H9 (cell line): Measurements from ENCODE around the gene VSX1. TPM values are rescaled to one million over a fixed set of nuclear protein-coding genes. Genes with fewer than 3 reads are reported as not detected.

Source experiments
- DNase-seq: peaks from one replicate; pipeline ENCODE4 v3.0.0-alpha.2; 2017
- H2AFZ ChIP-seq: one replicate; pipeline ENCODE4 v1.6.1; 2013; ENCODE audit warnings: mild to moderate bottlenecking, low read length, control low read depth, moderate library complexity
- H2AK5ac ChIP-seq: 2 replicates; pipeline ENCODE4 v1.6.1; 2013; ENCODE audit warnings: low read length, control low read depth, mixed read lengths; ENCODE audit not compliant: insufficient read length
- H2BK120ac ChIP-seq: one replicate; pipeline ENCODE4 v1.6.1; 2013; ENCODE audit warnings: low read depth, mild to moderate bottlenecking, low read length, control low read depth, inconsistent platforms; ENCODE audit not compliant: poor library complexity, severe bottlenecking
- H2BK12ac ChIP-seq: 2 replicates; pipeline ENCODE4 v1.6.1; 2013; ENCODE audit warnings: low read length, control low read depth, mixed read lengths, low read depth; ENCODE audit not compliant: insufficient read length
- H2BK15ac ChIP-seq: 2 replicates; pipeline ENCODE4 v1.6.1; 2013; ENCODE audit warnings: low read depth, low read length, control low read depth
- H2BK20ac ChIP-seq: one replicate; pipeline ENCODE4 v1.6.1; 2013; ENCODE audit warnings: low read depth, mild to moderate bottlenecking, low read length, control low read depth, inconsistent platforms; ENCODE audit not compliant: poor library complexity, severe bottlenecking
- H2BK5ac ChIP-seq: 2 replicates; pipeline ENCODE4 v1.6.1; 2013; ENCODE audit warnings: low read length, control low read depth, mixed read lengths; ENCODE audit not compliant: insufficient read length
- H3K14ac ChIP-seq: 2 replicates; pipeline ENCODE4 v1.6.1; 2013; ENCODE audit warnings: low read length, control low read depth; ENCODE audit not compliant: insufficient read depth
- H3K18ac ChIP-seq: 2 replicates; pipeline ENCODE4 v1.6.1; 2013; ENCODE audit warnings: low read depth, mild to moderate bottlenecking, mixed read lengths, low read length, control low read depth; ENCODE audit not compliant: insufficient read length
- H3K23ac ChIP-seq: 2 replicates; pipeline ENCODE4 v1.6.1; 2013; ENCODE audit warnings: low read length, control low read depth, mixed read lengths, low read depth; ENCODE audit not compliant: insufficient read length
- H3K23me2 ChIP-seq: 2 replicates; pipeline ENCODE4 v1.6.1; 2013; ENCODE audit warnings: low read depth, mild to moderate bottlenecking, mixed read lengths, low read length, control low read depth; ENCODE audit not compliant: insufficient read length, poor library complexity, severe bottlenecking
- H3K27ac ChIP-seq: 2 replicates; pipeline ENCODE4 v1.5.1; 2013; ENCODE audit warnings: low read length, control low read depth, mixed read lengths, low read depth; ENCODE audit not compliant: insufficient read length
- H3K27me3 ChIP-seq: 2 replicates; pipeline ENCODE4 v1.6.1; 2013; ENCODE audit warnings: low read length, control low read depth, inconsistent platforms; ENCODE audit not compliant: insufficient read depth
- H3K4ac ChIP-seq: 2 replicates; pipeline ENCODE4 v1.6.1; 2013; ENCODE audit warnings: low read depth, mild to moderate bottlenecking, control low read depth, inconsistent platforms, low read length, moderate library complexity
- H3K4me1 ChIP-seq: 2 replicates; pipeline ENCODE4 v1.6.1; 2013; ENCODE audit warnings: low read length, control low read depth, inconsistent platforms; ENCODE audit not compliant: insufficient read depth
- H3K4me2 ChIP-seq: 2 replicates; pipeline ENCODE4 v1.6.1; 2013; ENCODE audit warnings: low read length, control low read depth, mixed read lengths; ENCODE audit not compliant: insufficient read length, insufficient read depth
- H3K56ac ChIP-seq: 2 replicates; pipeline ENCODE4 v1.6.1; 2013; ENCODE audit warnings: low read depth, mild to moderate bottlenecking, mixed read lengths, low read length, control low read depth; ENCODE audit not compliant: insufficient read length
- H3K79me1 ChIP-seq: 2 replicates; pipeline ENCODE4 v1.6.1; 2013; ENCODE audit warnings: low read depth, mild to moderate bottlenecking, moderate library complexity, low read length, control low read depth, inconsistent platforms; ENCODE audit not compliant: insufficient read depth, poor library complexity, severe bottlenecking
- H3K79me2 ChIP-seq: 2 replicates; pipeline ENCODE4 v1.6.1; 2013; ENCODE audit warnings: low read length, control low read depth, inconsistent platforms; ENCODE audit not compliant: insufficient read depth
- H3K9ac ChIP-seq: 2 replicates; pipeline ENCODE4 v1.6.1; 2013; ENCODE audit warnings: low read length, control low read depth, mixed read lengths; ENCODE audit not compliant: insufficient read length; ENCODE audit errors: extremely low read depth
- H3K9me3 ChIP-seq: one replicate; pipeline ENCODE4 v1.6.1; 2013; ENCODE audit warnings: low read depth, low read length, inconsistent platforms; ENCODE audit not compliant: control insufficient read depth
- H3T11ph ChIP-seq: one replicate; pipeline ENCODE4 v1.6.1; 2013; ENCODE audit warnings: mild to moderate bottlenecking, low read length, control low read depth, inconsistent platforms
- H4K20me1 ChIP-seq: one replicate; pipeline ENCODE4 v1.6.1; 2013; ENCODE audit not compliant: control insufficient read depth, insufficient read length, insufficient read depth
- H4K5ac ChIP-seq: 2 replicates; pipeline ENCODE4 v1.6.1; 2013; ENCODE audit warnings: low read depth, mild to moderate bottlenecking, mixed read lengths, low read length, control low read depth; ENCODE audit not compliant: insufficient read length
- H4K8ac ChIP-seq: replicated peaks from 2 replicates; pipeline ENCODE4 v1.6.1; 2013; ENCODE audit warnings: low read length, control low read depth, mixed read lengths, low read depth; ENCODE audit not compliant: insufficient read length
- H4K91ac ChIP-seq: 2 replicates; pipeline ENCODE4 v1.6.1; 2013; ENCODE audit warnings: low read depth, mild to moderate bottlenecking, moderate library complexity, mixed read lengths, low read length, control low read depth; ENCODE audit not compliant: insufficient read length
- H3K27ac Mint-ChIP-seq, 3 experiments: 2 replicates in 2 of 3; 3 replicates in 1 of 3; pipeline ENCODE4 v1.8.0; 2020 to 2021; ENCODE audit warnings: mixed read lengths in 3 of 3, mild to moderate bottlenecking in 1 of 3, moderate library complexity in 1 of 3
- H3K27me3 Mint-ChIP-seq: 2 replicates; pipeline ENCODE4 v1.8.0; 2021; ENCODE audit warnings: low read depth, mild to moderate bottlenecking, moderate library complexity, mixed read lengths
- H3K36me3 Mint-ChIP-seq, 3 experiments: 2 replicates in 2 of 3; 3 replicates in 1 of 3; pipeline ENCODE4 v1.8.0; 2020 to 2021; ENCODE audit warnings: low read depth in 3 of 3, mixed read lengths in 3 of 3; ENCODE audit not compliant: insufficient read depth in 1 of 3
- H3K4me1 Mint-ChIP-seq, 2 experiments: 2 replicates each; pipeline ENCODE4 v1.8.0; 2020; ENCODE audit warnings: mixed read lengths in 2 of 2
- H3K4me3 Mint-ChIP-seq, 2 experiments: 2 replicates in 1 of 2; 3 replicates in 1 of 2; pipeline ENCODE4 v1.8.0; 2020 to 2021; ENCODE audit warnings: mild to moderate bottlenecking in 2 of 2, mixed read lengths in 2 of 2, moderate library complexity in 1 of 2
- H3K9me3 Mint-ChIP-seq, 2 experiments: 2 replicates in 1 of 2; 3 replicates in 1 of 2; pipeline ENCODE4 v1.8.0; 2020; ENCODE audit warnings: mild to moderate bottlenecking in 2 of 2, mixed read lengths in 2 of 2, moderate library complexity in 1 of 2
- WGBS: extraction: QIAGEN DNeasy Blood & Tissue Kit; methylation state at CpG from one replicate; pipeline ENCODE4 v1.1.7; 2013; ENCODE audit warnings: missing lambda C conversion rate, low lambda C conversion rate, mixed read lengths; ENCODE audit not compliant: insufficient read length; ENCODE audit errors: extremely low coverage; 5-methylcytosine and 5-hydroxymethylcytosine counted together
- total RNA-seq: library from RNA; stranded (reverse); gene quantifications from 2 replicates; pipeline ENCODE4 v1.2.1, GENCODE V29; 2021
- TF ChIP-seq, protein P1 (sequence below): fragments of 200-600 bp; sonication (generic); conservative IDR thresholded peaks from 3 replicates; pipeline ENCODE4 v1.8.0; 2021; ENCODE audit warnings: antibody characterized with exemption, mild to moderate bottlenecking

The VSX1 gene
- total RNA-seq, 1 experiment from 2014 or later: not detected

DNA sequence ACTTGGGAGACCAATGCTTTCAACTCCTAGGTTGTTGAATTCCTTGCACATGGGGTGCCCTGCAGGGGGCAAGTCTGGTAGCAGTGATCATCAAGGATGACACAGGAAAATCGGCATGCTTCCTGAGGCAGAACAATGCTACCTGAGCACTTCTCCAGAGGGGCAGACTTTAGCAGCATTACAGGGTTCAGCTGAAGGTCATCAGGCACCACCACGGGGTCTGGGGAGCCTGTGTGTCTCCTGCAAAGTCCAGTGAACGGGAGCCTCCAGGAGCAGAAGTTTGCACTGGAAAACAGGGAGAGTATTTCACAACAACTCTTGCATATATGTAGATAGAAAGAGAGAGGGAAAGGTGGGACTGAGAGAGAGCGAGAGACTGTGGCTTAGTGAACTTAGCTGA is 10.2 kb downstream of the VSX1 start:
- H3K18ac ChIP-seq: no peak overlapping the region
- no peak overlapping the region for H2BK12ac ChIP-seq
- no peak overlapping the region for H2BK20ac ChIP-seq
- H3K79me1 ChIP-seq: no peaks in the 10 kb centered on the region
- H4K20me1 ChIP-seq: peaks cover 2% of the 10 kb centered on the region
- no peak overlapping the region for H2BK5ac ChIP-seq
- peaks cover 7 to 8% of the 10 kb centered on the region in 2 experiments for H3K4me1 Mint-ChIP-seq
- H3K27me3 ChIP-seq: no peaks in the 10 kb centered on the region; the same call in 1 of the 2 replicates
- H2BK15ac ChIP-seq: no peak overlapping the region
- no peaks in the 10 kb centered on the region for H3K23me2 ChIP-seq
- no peak overlapping the region for H4K5ac ChIP-seq
- H3K79me2 ChIP-seq: no peaks in the 10 kb centered on the region
- H3K27ac Mint-ChIP-seq: no peak overlapping the region
- H3K9ac ChIP-seq: no peak overlapping the region
- H3K4me3 Mint-ChIP-seq: no peak overlapping the region
- no peaks in the 10 kb centered on the region for H3K36me3 Mint-ChIP-seq
- H2AFZ ChIP-seq: no peak overlapping the region
- no peak overlapping the region for H4K91ac ChIP-seq
- peaks cover 72% of the 10 kb centered on the region for H3K27me3 Mint-ChIP-seq
- H3K4me2 ChIP-seq: no peak overlapping the region
- H3K9me3 ChIP-seq: no peaks in the 10 kb centered on the region
- no peak overlapping the region for H4K8ac ChIP-seq
- no peak overlapping the region for H3K14ac ChIP-seq
- H3K56ac ChIP-seq: no peak overlapping the region
- no peak overlapping the region for H3K27ac ChIP-seq
- no peaks in the 10 kb centered on the region; a peak in 1 of 5 replicates for H3K9me3 Mint-ChIP-seq
- no CpG with 5 or more reads among the region's 4 CpGs for WGBS
- TF ChIP-seq, protein P1, sequence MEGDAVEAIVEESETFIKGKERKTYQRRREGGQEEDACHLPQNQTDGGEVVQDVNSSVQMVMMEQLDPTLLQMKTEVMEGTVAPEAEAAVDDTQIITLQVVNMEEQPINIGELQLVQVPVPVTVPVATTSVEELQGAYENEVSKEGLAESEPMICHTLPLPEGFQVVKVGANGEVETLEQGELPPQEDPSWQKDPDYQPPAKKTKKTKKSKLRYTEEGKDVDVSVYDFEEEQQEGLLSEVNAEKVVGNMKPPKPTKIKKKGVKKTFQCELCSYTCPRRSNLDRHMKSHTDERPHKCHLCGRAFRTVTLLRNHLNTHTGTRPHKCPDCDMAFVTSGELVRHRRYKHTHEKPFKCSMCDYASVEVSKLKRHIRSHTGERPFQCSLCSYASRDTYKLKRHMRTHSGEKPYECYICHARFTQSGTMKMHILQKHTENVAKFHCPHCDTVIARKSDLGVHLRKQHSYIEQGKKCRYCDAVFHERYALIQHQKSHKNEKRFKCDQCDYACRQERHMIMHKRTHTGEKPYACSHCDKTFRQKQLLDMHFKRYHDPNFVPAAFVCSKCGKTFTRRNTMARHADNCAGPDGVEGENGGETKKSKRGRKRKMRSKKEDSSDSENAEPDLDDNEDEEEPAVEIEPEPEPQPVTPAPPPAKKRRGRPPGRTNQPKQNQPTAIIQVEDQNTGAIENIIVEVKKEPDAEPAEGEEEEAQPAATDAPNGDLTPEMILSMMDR: no peak
- peak; percentile 41 for DNase-seq
- no peak overlapping the region for H2BK120ac ChIP-seq
- no peaks in the 10 kb centered on the region; the same call in 1 of the 2 replicates for H3K4me1 ChIP-seq
- H3T11ph ChIP-seq: no peak overlapping the region
- H3K4ac ChIP-seq: no peak overlapping the region
- no peak overlapping the region for H3K23ac ChIP-seq
- no peak overlapping the region for H2AK5ac ChIP-seq
